Motor neuron (in vitro differentiated cells): Measurements from ENCODE around the gene VOPP1. TPM values are rescaled to one million over a fixed set of nuclear protein-coding genes. Genes with fewer than 3 reads are reported as not detected.

Experiments used
- ATAC-seq, 8 experiments: fragments of 200-7000 bp; cut with Tn5 transposase; replicated peaks in 6 of 8; 2 replicates each; pipeline ENCODE4 v1.8.0; 2021; ENCODE audit warnings: mild to moderate bottlenecking in 8 of 8, moderate library complexity in 8 of 8
- H3K27ac ChIP-seq, 2 donors: fragments of 250-450 bp; sonication (Bioruptor Pico); 2 replicates each; pipeline ENCODE4 v1.9.0; 2021; ENCODE audit warnings: antibody characterized with exemption in 2 of 2, mild to moderate bottlenecking in 2 of 2, moderate library complexity in 1 of 2
- H3K4me1 ChIP-seq, 2 donors: fragments of 250-450 bp; sonication (Bioruptor Pico); replicated peaks in 1 of 2; 2 replicates each; pipeline ENCODE4 v1.6.1; 2021; ENCODE audit warnings: antibody characterized with exemption in 2 of 2, mild to moderate bottlenecking in 2 of 2, moderate library complexity in 1 of 2
- H3K4me3 ChIP-seq, 5 donors: fragments of 250-450 bp; sonication (Bioruptor Pico); 2 replicates each; pipeline ENCODE4 v1.9.0; 2021; ENCODE audit warnings: antibody characterized with exemption in 5 of 5, mild to moderate bottlenecking in 5 of 5, moderate library complexity in 4 of 5
- WGBS, 10 experiments: fragments of 450-650 bp; shearing (Covaris generic); methylation state at CpG; one replicate each; pipeline ENCODE4 v1.0.0; 2022; 5-methylcytosine and 5-hydroxymethylcytosine counted together
- in situ Hi-C, 9 experiments: fragments of 400-800 bp; cut with MboI; loops; one replicate each; pipeline ENCODE4 v1.15.0; 2021; ENCODE audit warnings: low sequenced_read_pairs in 9 of 9, low pct_unique_long_range_greater_than_20kb in 2 of 9; ENCODE audit not compliant: unreplicated experiment in 9 of 9
- total RNA-seq, 8 experiments: library from RNA; unstranded; fragments of 300-600 nt; gene quantifications; 2 replicates each; pipeline versions ENCODE4 v1.2.3 to v1.2.4, GENCODE V29; 2022

Gene VOPP1
- total RNA-seq, 8 experiments from 2014 or later = 43.9 to 131 (median 56.3) TPM

GRCh38 chr7:55534262-55534915 lies 37.9 kb downstream of the VOPP1 start:
- Histone ChIP-seq H3K27ac (no peak overlapping the region), H3K4me1 (peaks cover 3 to 6% of the 10 kb centered on the region in 2 donors), H3K4me3 (no peak overlapping the region)
- 0 to 100% (median 81%) methylated on average over 1 to 6 of the region's 8 CpGs; no CpG with 5 or more reads in 2 of the 10 experiments for WGBS, 10 experiments
- ATAC-seq = peak in 2 of 8 experiments; percentile 45 to 56
- in situ Hi-C loops = no loop called here

DNA sequence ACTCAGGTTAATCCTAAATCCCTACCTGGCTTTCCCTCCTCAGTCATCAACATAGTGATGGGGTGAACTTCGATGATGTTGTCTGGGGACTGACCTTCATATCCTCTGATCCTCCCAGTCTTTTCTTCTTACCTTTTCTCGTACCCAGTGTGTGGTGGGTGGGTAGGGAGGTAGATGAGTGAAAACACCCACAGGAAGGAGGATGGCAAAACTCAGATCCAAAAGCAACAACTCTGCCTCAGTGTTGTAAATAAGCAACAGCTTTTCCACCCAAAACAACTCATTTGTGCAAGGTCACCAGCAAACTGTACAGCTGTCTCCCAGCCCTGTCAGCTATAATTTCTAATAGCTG lies 38.6 kb downstream of the VOPP1 start:
- Histone ChIP-seq H3K4me1 (peaks cover 3 to 4% of the 10 kb centered on the region in 2 donors), H3K4me3 (no peak overlapping the region), H3K27ac (no peak overlapping the region)
- peak in 1 of 8 experiments; percentile 26 for ATAC-seq
- 80 to 100% (median 100%) methylated on average over 1 of the region's 2 CpGs; no CpG with 5 or more reads in 7 of the 10 experiments for WGBS, 10 experiments
- in situ Hi-C loops = no loop called here

DNA sequence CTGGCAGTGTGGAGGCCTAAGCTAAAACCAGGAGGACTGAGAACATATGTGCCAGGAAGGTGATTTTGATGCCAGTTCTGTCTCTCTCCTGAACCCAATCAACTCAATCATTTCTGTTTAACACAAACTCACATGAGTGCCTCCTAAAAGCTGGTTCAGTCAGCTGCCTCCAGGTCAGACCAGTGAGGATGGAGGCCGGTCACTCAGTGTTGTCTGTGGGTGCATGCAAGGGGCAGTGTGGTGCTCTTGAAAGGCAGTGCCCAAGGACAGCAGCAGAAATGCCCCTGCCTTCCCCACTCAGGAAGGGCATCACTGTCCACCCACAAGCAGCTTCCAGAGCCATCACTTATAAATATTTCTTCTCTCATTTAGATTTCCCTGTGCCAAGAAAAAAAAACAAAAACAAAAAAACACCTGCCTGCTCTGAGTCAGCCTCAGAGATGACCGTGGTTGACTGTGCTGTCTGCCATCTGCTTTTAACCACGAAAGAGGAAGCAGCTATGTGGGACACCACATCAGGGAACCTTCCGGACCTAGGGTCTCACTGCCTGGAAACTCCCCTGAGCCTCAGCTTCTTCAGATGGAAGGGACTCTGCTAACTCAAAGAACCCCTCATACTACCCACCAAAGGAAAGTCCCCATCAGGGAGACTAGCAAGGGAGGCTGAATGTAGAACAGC lies 39.1 kb downstream of the VOPP1 start:
- Histone ChIP-seq H3K4me1 (peaks cover 3 to 4% of the 10 kb centered on the region in 2 donors), H3K27ac (no peak overlapping the region), H3K4me3 (no peak overlapping the region)
- WGBS, 10 experiments = 30 to 100% (median 70%) methylated on average over 1 to 4 of the region's 4 CpGs; no CpG with 5 or more reads in 2 of the 10 experiments
- in situ Hi-C loops = no loop called here
- ATAC-seq = peak in 6 of 8 experiments; percentile 8 to 46 (median 26)

DNA sequence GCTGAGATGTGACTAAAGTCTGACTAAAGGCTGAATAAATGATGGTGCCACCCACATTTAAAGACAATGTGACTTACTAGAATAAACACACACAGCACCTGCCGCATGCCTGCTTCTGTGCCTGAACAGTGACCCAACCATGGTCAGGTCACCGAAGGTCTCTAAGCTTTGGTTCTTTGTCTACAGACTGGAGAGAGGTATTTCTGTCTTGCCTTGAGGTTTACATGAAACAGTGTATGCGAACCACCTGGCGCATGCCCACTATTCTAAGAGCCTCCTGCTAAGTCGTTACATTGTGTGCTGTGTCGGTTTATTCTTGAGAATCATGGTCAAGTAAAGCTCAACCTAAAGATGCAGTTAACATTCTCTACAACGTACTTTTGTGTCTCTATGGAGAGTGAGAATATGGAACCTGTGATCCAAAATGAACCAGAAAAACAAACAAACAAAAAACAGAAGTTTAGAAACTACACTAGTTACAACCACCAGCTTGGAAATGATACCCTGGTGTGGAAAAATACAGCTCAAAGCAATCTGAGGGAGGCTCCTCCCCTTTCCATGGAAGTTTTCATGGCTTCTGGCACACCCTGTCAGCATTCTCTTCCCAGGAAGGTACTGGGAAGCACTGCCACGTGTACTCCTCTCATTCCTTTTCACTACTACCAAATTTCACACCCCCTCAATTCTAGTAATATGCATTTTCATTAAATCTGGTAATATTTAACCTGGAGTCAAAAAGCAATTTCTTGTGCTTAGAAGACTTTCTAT lies 40.0 kb downstream of the VOPP1 start:
- peaks cover 5 to 7% of the 10 kb centered on the region in 2 donors for H3K4me1 ChIP-seq
- ATAC-seq = peak in 3 of 8 experiments; percentile 11 to 67 (median 30)
- in situ Hi-C loops = no loop called here
- no peak overlapping the region for H3K27ac ChIP-seq
- WGBS, 10 experiments = 50 to 100% (median 86%) methylated on average over 2 to 7 of the region's 8 CpGs; no CpG with 5 or more reads in 1 of the 10 experiments
- H3K4me3 ChIP-seq = no peak overlapping the region

GRCh38 chr7:55531536-55531935 lies 40.8 kb downstream of the VOPP1 start:
- no peak overlapping the region for H3K27ac ChIP-seq
- H3K4me3 ChIP-seq = no peak overlapping the region
- no peak for ATAC-seq
- in situ Hi-C loops = no loop called here
- WGBS, 10 experiments = 80 to 100% (median 100%) methylated on average over 1 to 2 of the region's 5 CpGs; no CpG with 5 or more reads in 5 of the 10 experiments
- peaks cover 13 to 15% of the 10 kb centered on the region in 2 donors for H3K4me1 ChIP-seq

DNA sequence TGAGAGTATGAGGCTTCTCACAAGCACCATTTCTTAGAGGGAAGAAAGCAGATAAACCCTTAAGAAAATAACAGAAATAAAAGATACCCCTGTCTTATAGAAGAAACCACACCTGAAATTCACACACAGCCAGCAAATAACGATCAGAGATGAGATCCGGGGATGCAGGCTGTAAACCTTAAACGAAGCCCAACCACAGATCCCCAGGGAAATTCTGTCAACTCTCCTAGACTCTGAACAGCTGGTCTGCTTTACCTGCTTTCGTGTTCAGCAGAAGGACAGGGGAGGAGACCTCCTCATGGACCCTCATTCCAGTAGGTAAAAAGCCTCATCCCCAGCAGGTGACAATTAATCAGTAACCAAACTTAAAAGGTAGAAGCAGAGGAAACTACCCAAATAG lies 45.0 kb downstream of the VOPP1 start:
- peak in 5 of 8 experiments; percentile 6 to 44 (median 16) for ATAC-seq
- in situ Hi-C loops = no loop called here
- H3K4me1 ChIP-seq = peaks cover 14 to 17% of the 10 kb centered on the region in 2 donors
- peak overlapping the region in 1 of 5 donors; percentile 0 for H3K4me3 ChIP-seq
- peak overlapping the region; percentile 3 to 71 for H3K27ac ChIP-seq
- 4 to 83% (median 28%) methylated on average over 1 to 4 of the region's 4 CpGs; no CpG with 5 or more reads in 1 of the 10 experiments for WGBS, 10 experiments

DNA sequence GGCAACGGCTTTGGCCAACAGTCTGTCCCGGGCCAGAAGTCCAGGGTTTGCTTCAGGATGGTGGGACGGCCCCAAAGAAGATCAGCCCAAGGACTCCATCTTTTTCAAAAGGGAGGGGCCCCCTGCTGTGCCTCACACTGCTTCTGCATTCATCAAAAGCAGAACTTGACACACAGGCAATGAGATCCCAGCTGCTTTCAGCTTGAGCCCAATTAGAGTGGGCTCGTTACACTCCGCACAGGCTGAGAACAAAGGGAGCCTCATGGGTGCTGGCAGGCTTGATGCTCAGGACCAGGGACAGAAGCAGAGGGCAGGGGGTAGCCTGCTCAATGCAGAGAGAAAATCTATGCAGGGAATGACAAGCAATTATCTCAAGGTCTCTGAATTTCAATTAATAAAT lies 45.5 kb downstream of the VOPP1 start:
- 0 to 100% (median 40%) methylated on average over 1 to 3 of the region's 5 CpGs; no CpG with 5 or more reads in 3 of the 10 experiments for WGBS, 10 experiments
- in situ Hi-C loops = no loop called here
- H3K27ac ChIP-seq = peak overlapping the region; percentile 3 to 71
- ATAC-seq = peak in 6 of 8 experiments; percentile 60 to 99 (median 98)
- H3K4me3 ChIP-seq = peak overlapping the region in 1 of 5 donors; percentile 8
- peaks cover 14 to 18% of the 10 kb centered on the region in 2 donors for H3K4me1 ChIP-seq

GRCh38 chr7:55526329-55526728 lies 46.0 kb downstream of the VOPP1 start:
- H3K4me1 ChIP-seq = peaks cover 14 to 23% of the 10 kb centered on the region in 2 donors
- ATAC-seq = peak in 4 of 8 experiments; percentile 4 to 20 (median 17)
- no peak overlapping the region for H3K4me3 ChIP-seq
- H3K27ac ChIP-seq = peak overlapping the region in 1 of 2 donors; percentile 71
- 60 to 100% (median 90%) methylated on average over 1 to 4 of the region's 4 CpGs; no CpG with 5 or more reads in 2 of the 10 experiments for WGBS, 10 experiments
- in situ Hi-C loops = no loop called here

GRCh38 chr7:55524558-55525310 lies 47.6 kb downstream of the VOPP1 start:
- ATAC-seq = no peak
- peaks cover 14 to 24% of the 10 kb centered on the region in 2 donors for H3K4me1 ChIP-seq
- H3K4me3 ChIP-seq = no peak overlapping the region
- 72 to 100% (median 93%) methylated on average over 2 to 15 of the region's 21 CpGs; no CpG with 5 or more reads in 4 of the 10 experiments for WGBS, 10 experiments
- in situ Hi-C loops = no loop called here
- H3K27ac ChIP-seq = no peak overlapping the region

GRCh38 chr7:55523366-55523765 lies 48.9 kb downstream of the VOPP1 start:
- H3K4me1 ChIP-seq = peaks cover 17 to 24% of the 10 kb centered on the region in 2 donors
- H3K27ac ChIP-seq = no peak overlapping the region
- H3K4me3 ChIP-seq = no peak overlapping the region
- no peak for ATAC-seq
- WGBS, 10 experiments = 79 to 93% (median 80%) methylated on average over 1 to 2 of the region's 2 CpGs; no CpG with 5 or more reads in 5 of the 10 experiments
- in situ Hi-C loops = no loop called here

- 60 to 100% (median 83%) methylated on average over 1 to 11 of the region's 18 CpGs for WGBS, 10 experiments
- in situ Hi-C loops = no loop called here
- Histone ChIP-seq H3K27ac (no peak overlapping the region), H3K4me1 (peaks cover 13 to 21% of the 10 kb centered on the region in 2 donors), H3K4me3 (no peak overlapping the region)
- ATAC-seq = no peak
Observed at GRCh38 chr7:55521917-55522902, 50.1 kb downstream of the VOPP1 start.
